GM15510 (cell line): ENCODE data around the gene ADSS1.

Source experiments
- POLR2A ChIP-seq: IDR thresholded peaks from 3 replicates; pipeline ENCODE4 v1.6.1; 2011; ENCODE audit warnings: borderline replicate concordance; ENCODE audit not compliant: insufficient read length; ENCODE audit errors: extremely low read depth

Gene ADSS1

DNA sequence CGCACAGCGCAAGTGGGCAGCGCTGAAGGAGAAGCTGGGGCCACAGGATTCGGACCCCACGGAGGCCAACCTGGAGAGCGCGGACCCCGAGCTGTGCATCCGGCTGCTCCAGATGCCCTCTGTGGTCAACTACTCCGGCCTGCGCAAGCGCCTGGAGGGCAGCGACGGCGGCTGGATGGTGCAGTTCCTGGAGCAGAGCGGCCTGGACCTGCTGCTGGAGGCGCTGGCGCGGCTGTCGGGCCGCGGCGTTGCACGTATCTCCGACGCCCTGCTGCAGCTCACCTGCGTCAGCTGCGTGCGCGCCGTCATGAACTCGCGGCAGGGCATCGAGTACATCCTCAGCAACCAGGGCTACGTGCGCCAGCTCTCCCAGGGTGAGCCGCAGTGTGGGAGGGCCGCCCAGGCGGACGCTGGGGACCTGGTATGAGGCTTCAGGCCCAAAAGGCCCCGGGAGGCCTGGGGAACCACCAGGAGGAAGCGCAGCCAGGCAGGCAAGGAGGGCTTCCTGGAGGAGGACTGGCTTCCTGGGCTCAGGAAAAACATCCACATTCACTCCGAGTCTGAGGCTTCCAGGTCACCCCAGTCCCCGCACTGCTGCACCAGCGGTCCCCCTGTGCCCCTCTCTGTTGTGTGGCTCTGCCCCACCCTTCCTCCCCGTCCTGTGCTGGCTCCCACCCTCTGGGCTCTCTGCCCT is 22.5 kb upstream of the ADSS1 start:
- no peak for TF ChIP-seq POLR2A

DNA sequence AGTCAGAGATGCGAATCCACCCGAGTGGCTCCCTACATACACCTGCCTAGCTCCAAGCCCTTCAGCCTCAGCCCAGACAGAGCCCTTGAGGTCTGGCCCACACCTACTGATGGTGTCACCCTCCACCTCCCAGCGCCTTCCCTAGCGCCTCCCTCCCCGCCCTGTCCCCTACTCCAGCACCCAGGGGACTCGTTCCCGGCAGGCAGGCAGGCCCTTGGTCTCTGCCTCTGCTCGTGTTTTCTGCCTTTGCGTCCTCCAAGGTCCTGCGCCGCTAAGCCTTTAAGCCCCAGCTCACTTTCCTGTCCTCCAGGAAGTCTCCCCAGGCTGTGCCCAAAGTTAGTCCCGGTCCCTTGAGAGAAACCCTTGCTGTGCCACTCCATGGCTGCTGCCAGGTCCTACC is 21.9 kb upstream of the ADSS1 start:
- no peak for TF ChIP-seq POLR2A

DNA sequence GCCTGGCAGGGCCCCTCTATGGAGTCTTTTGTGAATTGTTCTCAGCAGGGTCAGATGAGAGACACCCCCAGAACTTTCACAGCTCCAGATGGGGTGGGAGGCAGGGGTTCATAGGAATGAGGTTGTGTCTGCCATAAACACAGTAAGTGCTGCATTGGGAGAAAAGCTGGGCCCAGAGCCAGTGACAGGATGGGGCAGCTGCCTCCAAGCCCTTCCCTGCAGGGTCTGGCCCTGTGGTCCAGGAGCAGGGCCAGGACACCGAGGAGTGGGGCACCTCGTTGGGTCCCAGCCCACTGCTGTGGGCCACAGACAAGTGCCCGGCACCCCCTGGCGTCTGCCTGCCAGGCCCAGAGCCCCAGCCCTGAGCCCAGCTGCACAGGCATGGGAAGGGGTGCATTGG is 21.4 kb upstream of the ADSS1 start:
- TF ChIP-seq POLR2A: no peak

DNA sequence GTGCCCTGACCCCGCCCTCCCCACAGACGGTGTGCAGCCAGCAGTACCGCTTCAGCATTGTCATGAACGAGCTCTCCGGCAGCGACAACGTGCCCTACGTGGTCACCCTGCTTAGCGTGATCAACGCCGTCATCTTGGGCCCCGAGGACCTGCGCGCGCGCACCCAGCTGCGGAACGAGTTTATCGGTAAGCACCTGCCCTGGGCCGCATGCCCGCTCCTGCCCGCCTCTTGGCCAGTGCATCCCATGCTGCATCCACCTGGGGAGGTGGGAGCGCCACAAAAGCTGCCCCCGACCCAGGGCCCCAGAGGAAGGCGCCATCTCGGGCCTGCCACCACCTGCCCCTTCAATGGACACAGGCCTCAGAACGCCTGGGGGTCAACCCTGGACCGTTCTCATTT is 20.8 kb upstream of the ADSS1 start:
- no peak for TF ChIP-seq POLR2A

DNA sequence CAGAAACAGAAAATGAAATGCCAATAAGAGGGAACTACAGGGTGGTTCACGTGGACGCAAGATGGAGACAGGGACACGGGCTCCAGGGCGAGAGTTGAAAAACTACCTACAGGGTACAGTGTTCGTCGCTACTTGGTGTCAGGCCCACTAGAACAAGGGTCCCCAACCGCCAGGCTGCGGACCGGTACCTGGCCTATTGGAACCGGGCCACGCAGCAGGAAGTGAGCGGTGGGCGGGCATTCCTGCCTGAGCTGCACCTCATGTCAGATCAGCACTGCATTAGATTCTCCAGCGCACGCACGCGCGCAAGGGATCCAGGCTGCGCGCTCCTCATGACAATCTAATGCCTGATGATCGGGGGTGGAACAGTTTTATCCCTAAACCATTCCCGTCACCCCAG is 19.8 kb upstream of the ADSS1 start:
- TF ChIP-seq POLR2A: no peak

DNA sequence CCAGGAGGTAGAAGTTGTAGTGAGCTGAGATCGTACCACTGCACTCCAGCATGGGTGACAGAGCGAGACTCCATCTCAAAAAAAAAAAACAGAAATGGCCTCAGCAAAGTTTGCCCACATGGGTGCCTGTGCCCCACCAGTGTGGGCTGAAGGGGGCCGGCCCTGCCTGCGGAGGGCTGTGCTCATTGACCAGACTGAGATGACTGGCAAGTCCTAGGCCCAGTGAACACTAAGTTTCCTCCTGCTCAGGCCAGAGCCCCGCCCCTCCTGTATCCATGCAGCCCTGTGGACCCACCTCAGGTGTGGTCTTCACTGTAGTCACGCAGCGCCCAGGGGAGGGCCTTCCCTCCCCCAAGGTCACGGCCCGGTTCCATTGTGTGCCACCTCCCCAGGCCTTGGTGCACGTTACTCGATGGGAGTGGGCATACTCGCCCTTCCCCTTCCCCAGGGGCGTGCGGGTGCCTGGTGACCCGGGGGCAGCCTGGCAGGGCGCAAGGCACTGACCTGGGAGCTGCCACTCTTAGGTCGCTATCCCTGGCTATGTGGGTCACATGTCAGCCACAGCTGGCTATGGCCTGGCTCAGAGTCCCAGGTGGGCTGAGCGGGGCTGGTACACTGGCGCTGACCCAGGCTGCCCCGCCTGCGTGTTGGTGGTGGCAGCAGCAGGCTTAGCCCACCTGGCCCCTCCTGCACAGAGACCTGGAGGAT is 18.5 kb upstream of the ADSS1 start:
- no peak for TF ChIP-seq POLR2A

DNA sequence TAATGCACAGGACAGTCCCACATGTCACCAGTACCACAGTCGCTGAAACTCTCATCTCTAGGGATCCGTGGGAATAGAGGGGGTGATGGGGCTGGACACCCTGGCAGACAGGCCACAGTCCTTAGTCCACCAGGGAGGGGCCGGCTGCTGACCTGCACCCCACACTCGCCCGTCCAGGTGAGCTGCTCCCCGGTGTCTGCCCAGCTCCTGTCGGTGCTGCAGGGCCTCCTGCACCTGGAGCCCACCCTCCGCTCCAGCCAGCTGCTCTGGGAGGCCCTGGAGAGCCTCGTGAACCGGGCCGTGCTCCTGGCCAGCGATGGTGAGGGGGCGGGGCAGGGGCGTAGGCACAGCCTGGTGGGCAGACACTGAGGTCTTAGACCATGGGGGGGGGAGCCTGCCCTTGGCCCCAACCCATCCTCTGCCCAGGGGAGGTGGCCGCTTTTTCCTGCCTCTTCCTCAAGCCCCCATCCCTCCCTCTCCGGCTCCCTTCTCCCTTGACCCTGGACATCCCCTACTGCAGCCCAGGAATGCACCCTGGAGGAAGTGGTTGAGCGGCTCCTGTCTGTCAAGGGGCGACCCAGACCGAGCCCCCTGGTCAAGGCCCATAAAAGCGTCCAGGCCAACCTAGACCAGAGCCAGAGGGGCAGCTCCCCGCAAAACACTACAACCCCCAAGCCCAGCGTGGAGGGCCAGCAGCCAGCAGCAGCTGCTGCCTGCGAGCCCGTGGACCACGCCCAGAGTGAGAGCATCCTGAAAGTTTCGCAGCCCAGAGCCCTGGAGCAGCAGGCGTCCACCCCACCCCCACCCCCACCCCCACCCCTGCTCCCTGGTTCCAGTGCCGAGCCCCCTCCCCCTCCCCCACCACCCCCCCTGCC is 17.1 kb upstream of the ADSS1 start:
- no peak for TF ChIP-seq POLR2A

DNA sequence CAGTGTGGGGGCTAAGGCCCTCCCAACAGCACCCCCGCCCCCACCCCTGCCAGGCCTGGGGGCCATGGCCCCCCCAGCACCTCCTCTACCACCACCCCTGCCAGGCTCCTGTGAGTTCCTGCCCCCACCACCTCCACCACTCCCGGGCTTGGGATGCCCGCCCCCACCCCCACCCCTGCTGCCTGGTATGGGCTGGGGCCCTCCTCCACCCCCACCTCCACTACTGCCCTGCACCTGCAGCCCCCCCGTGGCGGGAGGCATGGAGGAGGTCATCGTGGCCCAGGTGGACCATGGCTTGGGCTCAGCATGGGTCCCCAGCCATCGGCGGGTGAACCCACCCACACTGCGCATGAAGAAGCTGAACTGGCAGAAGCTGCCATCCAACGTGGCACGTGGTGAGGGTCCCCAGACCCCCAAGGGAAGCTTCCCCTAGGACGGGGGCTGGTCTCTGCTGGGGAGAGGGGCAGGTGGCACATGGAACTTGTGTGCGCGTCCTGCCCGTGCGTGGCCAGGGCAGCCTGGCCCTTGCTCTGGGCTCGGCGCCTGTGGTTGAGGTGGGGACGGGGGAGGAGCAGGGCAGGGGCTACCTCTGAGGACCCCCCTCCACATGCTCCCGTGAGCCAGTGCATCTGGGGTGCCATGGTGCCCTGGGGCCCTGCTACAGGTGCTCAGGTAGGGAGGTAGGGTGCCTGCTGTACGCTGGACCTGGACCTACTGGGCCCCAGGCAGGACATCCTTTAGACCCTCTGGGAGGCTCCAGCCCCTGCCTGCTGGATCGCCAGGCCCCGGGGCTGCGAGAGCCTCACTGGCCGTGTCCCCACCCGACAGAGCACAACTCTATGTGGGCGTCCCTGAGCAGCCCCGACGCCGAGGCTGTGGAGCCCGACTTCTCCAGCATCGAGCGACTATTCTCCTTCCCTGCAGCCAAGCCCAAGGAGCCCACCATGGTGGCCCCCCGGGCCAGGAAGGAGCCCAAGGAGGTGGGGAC is 16.1 kb upstream of the ADSS1 start:
- no peak for TF ChIP-seq POLR2A

DNA sequence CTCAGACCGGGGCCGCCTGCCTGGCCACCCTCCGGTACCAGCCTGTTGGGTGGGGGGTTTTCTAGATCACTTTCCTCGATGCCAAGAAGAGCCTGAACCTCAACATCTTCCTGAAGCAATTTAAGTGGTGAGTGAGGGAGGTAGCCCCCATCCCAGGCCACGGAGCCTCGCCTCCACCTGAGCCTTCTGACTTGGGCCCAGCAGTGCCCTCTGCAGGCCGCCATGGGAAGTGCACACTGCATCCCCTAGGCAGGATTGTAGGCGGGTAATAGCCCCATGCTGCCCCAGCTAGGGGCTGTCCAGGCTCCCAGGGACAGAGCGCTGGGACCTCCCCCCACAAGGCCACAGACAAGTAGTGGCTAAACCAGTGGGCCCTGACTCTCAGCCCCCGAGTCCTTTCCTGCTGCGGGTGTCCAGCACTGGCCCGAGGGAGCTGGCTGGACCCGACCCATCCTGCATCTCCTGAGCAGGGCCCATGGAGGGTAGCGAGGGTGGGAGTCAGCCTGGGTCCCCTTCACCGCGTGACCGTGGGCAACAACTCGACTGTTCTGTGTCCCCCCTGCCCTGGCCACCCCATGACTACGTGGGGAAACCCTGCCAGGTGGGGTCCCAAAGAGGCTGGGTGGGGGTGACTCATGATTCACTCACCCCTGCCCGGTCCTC is 15.3 kb upstream of the ADSS1 start:
- no peak for TF ChIP-seq POLR2A

DNA sequence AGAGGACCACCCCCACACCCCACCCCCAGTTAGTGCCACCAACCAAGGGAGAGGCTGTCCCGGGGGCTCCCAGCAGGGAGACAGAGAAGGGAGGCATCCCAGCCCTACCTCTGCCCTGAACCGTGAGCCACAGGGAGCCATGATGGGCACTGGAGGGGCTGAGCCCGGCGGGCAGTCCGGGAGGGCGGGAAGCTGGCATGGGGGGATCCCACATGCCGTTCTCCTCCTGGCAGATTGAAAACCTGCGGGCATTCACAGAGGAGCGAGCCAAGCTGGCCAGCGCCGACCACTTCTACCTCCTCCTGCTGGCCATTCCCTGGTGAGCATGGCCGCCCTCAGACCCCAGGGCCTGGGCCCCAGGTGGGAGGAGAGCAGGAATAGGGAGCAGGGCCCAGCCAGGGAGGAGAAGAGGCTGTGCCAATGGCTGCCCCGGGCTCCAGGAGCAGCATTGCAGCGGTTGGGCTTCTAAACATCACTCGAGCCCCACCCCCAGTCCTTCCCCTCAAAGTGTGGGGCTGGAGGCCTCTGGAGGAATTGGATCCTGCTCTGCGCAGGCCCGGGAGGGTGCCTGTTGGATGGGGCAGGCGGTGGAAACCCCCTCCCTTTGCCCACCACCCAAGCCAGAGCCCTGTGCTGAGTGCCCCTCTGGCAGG is 14.5 kb upstream of the ADSS1 start:
- no peak for TF ChIP-seq POLR2A

DNA sequence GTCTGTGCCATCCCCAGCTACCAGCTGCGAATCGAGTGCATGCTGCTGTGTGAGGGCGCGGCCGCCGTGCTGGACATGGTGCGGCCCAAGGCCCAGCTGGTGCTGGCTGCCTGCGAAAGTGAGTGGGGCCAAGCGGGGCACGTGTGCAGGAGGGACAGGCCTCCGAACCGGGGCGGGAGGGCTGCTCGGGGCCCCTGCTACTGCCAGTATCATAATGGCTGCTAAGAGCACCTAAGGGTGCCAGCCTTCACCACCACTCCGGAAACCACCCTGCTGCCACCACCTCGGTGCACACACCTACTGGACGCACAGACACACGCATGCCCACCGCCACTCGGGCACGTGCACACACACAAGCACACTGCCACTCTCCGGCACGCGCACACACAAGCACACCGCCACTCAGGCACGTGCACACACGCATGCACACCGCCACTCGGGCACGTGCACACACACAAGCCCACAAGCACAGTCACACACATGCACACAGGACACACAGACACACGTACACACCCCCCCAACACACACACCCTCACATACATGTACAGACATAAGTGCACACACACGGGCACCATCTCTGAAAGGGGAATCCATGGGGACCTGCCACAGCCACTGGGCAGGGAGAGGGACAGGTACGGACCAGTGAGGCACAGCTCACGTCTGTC is 13.8 kb upstream of the ADSS1 start:
- no peak for TF ChIP-seq POLR2A

DNA sequence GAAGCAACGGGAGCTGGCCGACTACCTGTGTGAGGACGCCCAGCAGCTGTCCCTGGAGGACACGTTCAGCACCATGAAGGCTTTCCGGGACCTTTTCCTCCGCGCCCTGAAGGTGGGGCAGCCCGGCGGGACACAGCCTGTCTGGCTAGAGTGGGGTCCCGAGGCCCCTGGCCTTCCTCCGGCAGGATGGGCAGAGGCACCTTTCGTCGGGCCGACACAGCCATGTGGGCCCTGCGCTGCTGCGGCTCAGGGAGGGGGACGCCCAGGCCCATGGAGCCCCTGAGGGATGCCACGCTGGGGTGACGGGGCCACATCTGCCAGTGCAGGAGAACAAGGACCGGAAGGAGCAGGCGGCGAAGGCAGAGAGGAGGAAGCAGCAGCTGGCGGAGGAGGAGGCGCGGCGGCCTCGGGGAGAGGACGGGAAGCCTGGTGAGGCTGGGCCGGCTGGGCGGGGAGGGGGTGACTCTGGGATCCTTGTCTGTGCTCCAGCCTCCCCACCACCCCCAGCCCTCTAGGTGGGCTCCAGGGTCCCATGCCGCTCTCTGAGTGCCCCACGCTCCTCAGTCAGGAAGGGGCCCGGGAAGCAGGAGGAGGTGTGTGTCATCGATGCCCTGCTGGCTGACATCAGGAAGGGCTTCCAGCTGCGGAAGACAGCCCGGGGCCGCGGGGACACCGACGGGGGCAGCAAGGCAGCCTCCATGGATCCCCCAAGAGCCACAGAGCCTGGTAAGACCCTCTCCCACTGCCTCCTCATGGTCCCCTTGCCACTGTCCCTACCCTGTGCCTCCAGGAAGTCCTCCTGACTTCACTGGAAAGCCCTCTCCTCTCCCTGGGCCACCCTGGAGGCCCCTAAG is 10.9 kb upstream of the ADSS1 start:
- TF ChIP-seq POLR2A: no peak
